ENCODE measurements around the gene GSDME.

DNA sequence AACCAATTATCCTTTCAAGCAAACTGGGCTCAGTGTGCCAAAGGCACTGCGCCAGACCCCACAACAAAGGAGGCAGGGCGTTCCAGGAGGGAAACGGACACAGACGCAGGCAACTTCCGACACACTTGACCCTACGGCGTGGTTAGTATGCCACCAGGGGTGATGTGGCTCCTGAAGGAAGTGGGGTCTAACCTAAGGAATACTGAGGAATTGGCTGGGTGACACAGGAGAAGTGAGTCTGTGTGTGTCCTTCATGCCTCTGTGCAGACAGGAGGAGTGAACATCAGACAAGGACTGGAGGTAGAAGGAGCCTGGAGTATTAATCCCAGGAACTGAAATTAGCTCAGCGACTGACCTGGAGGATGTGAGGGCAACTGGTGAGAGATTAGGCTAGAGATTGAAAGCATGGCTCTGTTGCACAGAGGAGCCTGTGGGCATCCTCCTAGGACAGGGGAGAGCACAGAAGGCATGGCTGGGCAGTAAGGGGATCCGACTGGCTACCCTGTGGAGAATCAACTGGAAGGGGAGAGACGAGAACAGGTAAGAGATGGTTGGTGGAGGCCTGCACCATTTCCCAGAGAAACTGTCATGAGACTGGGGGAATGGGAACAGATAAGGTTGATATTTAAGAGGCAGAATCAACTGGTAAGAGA lies 27.8 kb downstream of the GSDME start:
- TF ChIP-seq, protein P1, sequence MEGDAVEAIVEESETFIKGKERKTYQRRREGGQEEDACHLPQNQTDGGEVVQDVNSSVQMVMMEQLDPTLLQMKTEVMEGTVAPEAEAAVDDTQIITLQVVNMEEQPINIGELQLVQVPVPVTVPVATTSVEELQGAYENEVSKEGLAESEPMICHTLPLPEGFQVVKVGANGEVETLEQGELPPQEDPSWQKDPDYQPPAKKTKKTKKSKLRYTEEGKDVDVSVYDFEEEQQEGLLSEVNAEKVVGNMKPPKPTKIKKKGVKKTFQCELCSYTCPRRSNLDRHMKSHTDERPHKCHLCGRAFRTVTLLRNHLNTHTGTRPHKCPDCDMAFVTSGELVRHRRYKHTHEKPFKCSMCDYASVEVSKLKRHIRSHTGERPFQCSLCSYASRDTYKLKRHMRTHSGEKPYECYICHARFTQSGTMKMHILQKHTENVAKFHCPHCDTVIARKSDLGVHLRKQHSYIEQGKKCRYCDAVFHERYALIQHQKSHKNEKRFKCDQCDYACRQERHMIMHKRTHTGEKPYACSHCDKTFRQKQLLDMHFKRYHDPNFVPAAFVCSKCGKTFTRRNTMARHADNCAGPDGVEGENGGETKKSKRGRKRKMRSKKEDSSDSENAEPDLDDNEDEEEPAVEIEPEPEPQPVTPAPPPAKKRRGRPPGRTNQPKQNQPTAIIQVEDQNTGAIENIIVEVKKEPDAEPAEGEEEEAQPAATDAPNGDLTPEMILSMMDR (IDR thresholded peaks at IDR 0.05; ENCODE audit: low read length): no peak
- TF ChIP-seq EZH2phosphoT487 (IDR thresholded peaks at IDR 0.05; ENCODE audit: low read length) (no peak), EZH2 (optimal IDR thresholded peaks at IDR 0.05; ENCODE audit: low read depth, low read length) (no peak)

All from MM.1S (cell line).